ENCODE data around the gene PHLPP1.

PHLPP1 gene

GRCh38 chr18:63022429-63023022, 307.2 kb downstream of the PHLPP1 start:
- peak; percentile 58 for TF ChIP-seq CTCF (IDR thresholded peaks at IDR 0.05; ENCODE audit: low read depth, low read length)
- DNase-seq (ENCODE audit: low read depth in 2 of 2) = no peak
- H3K4me3 ChIP-seq (replicated peaks in 1 of 2; ENCODE audit: low read depth in 2 of 2, low read length in 2 of 2) = no peak overlapping the region

GRCh38 chr18:63025251-63026090, 310.1 kb downstream of the PHLPP1 start:
- DNase-seq (ENCODE audit: low read depth in 2 of 2) = peak in 1 of 2 donors; percentile 2
- TF ChIP-seq CTCF (IDR thresholded peaks at IDR 0.05; ENCODE audit: low read depth, low read length) = peak; percentile 3
- no peak overlapping the region for H3K4me3 ChIP-seq (replicated peaks in 1 of 2; ENCODE audit: low read depth in 2 of 2, low read length in 2 of 2)

- TF ChIP-seq CTCF (IDR thresholded peaks at IDR 0.05; ENCODE audit: low read depth, low read length) = no peak
- no peak for DNase-seq (ENCODE audit: low read depth in 2 of 2)
- no peak overlapping the region for H3K4me3 ChIP-seq (replicated peaks in 1 of 2; ENCODE audit: low read depth in 2 of 2, low read length in 2 of 2)
Measured at GRCh38 chr18:63028380-63028779, 313.0 kb downstream of the PHLPP1 start.
